Upper lobe of left lung (tissue), 4 donors: ENCODE measurements around the gene RIMBP2.

ENCODE experiments used
- POLR2A ChIP-seq, 4 donors: fragments of 450-650 bp; IDR thresholded peaks; one replicate each; pipeline ENCODE4 v1.5.1; 2016 to 2017; ENCODE audit warnings: antibody characterized with exemption in 4 of 4, mild to moderate bottlenecking in 2 of 4
- TF ChIP-seq, protein P1 (sequence below), 6 experiments: fragments of 450-650 bp in 4 of 6; fragments of 200-600 bp in 2 of 6; sonication (generic) in 2 of 6; IDR thresholded peaks; one replicate each; pipeline ENCODE4 v1.5.1; 2016 to 2019; ENCODE audit warnings: antibody characterized with exemption in 6 of 6

DNA sequence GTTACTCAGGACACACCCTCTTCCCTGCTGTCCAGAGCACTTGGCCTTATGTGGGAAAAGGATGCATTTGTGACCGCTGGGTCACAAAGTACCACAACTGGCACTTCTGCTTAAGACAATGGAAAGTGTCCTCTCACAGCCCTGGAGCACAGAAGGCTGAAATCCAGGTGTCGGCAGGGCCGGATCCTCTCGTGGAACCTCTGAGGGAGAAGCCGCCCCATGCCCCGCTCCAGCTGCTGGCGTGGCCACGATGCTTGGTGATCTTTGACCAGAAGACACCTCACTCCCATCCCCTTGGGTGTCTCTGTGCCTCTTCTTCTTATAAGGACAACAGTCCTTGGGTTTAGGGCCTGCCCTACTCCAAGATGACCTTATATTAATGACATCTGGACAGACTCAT is 221.4 kb downstream of the RIMBP2 start:
- TF ChIP-seq, protein P1, sequence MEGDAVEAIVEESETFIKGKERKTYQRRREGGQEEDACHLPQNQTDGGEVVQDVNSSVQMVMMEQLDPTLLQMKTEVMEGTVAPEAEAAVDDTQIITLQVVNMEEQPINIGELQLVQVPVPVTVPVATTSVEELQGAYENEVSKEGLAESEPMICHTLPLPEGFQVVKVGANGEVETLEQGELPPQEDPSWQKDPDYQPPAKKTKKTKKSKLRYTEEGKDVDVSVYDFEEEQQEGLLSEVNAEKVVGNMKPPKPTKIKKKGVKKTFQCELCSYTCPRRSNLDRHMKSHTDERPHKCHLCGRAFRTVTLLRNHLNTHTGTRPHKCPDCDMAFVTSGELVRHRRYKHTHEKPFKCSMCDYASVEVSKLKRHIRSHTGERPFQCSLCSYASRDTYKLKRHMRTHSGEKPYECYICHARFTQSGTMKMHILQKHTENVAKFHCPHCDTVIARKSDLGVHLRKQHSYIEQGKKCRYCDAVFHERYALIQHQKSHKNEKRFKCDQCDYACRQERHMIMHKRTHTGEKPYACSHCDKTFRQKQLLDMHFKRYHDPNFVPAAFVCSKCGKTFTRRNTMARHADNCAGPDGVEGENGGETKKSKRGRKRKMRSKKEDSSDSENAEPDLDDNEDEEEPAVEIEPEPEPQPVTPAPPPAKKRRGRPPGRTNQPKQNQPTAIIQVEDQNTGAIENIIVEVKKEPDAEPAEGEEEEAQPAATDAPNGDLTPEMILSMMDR (IDR thresholded peaks at IDR 0.05) = no peak
- TF ChIP-seq POLR2A (IDR thresholded peaks at IDR 0.05) = no peak
